Spinal cord (tissue), 10 donors: Measurements from ENCODE around the gene NAT14. TPM values are rescaled to one million over a fixed set of nuclear protein-coding genes. Genes with fewer than 3 reads are reported as not detected.

ENCODE experiments used
- DNase-seq, 6 donors: peaks; one replicate each; pipeline versions ENCODE4 v3.0.0 to v3.0.0-alpha.2; 2013 to 2015; ENCODE audit warnings: low spot score in 6 of 6, low read depth in 4 of 6
- H3K27ac ChIP-seq: one replicate; pipeline ENCODE4 v1.5.1; 2013; ENCODE audit warnings: low read depth, low read length, control low read depth
- H3K27me3 ChIP-seq: one replicate; pipeline ENCODE4 v1.6.1; 2013; ENCODE audit warnings: low read length; ENCODE audit not compliant: control insufficient read depth, insufficient read depth
- H3K36me3 ChIP-seq: one replicate; pipeline ENCODE4 v1.6.1; 2013; ENCODE audit warnings: low read length; ENCODE audit not compliant: control insufficient read depth, insufficient read depth
- H3K4me1 ChIP-seq: one replicate; pipeline ENCODE4 v1.6.1; 2013; ENCODE audit warnings: low read length; ENCODE audit not compliant: control insufficient read depth, insufficient read depth
- H3K4me3 ChIP-seq: one replicate; pipeline ENCODE4 v1.5.1; 2013; ENCODE audit warnings: low read depth, low read length, control low read depth
- H3K9me3 ChIP-seq: one replicate; pipeline ENCODE4 v1.6.1; 2013; ENCODE audit warnings: low read length; ENCODE audit not compliant: control insufficient read depth, insufficient read depth
- WGBS: methylation state at CpG from one replicate; pipeline ENCODE4 v1.1.5; 2013; ENCODE audit warnings: missing lambda C conversion rate; ENCODE audit not compliant: insufficient coverage; 5-methylcytosine and 5-hydroxymethylcytosine counted together
- polyA plus RNA-seq, 2 donors: library from polyadenylated mRNA; unstranded; fragments of 120-200 nt; gene quantifications; one replicate each; pipeline ENCODE4 v1.2.1, GENCODE V29; 2013; ENCODE audit not compliant: insufficient read length in 2 of 2
- total RNA-seq, 2 donors: library from RNA; depleted of rRNA in 1 of 2; stranded (reverse); fragments of 120-200 nt in 1 of 2; fragments of >200 nt in 1 of 2; gene quantifications; one replicate each; pipeline versions ENCODE4 v1.2.3 to v1.2.4, GENCODE V29; 2013 to 2014
- donor health status: healthy.

NAT14 gene
- total and polyA plus RNA-seq, 4 donors, result 16.2 to 94.0 (median 69.4) TPM

DNA sequence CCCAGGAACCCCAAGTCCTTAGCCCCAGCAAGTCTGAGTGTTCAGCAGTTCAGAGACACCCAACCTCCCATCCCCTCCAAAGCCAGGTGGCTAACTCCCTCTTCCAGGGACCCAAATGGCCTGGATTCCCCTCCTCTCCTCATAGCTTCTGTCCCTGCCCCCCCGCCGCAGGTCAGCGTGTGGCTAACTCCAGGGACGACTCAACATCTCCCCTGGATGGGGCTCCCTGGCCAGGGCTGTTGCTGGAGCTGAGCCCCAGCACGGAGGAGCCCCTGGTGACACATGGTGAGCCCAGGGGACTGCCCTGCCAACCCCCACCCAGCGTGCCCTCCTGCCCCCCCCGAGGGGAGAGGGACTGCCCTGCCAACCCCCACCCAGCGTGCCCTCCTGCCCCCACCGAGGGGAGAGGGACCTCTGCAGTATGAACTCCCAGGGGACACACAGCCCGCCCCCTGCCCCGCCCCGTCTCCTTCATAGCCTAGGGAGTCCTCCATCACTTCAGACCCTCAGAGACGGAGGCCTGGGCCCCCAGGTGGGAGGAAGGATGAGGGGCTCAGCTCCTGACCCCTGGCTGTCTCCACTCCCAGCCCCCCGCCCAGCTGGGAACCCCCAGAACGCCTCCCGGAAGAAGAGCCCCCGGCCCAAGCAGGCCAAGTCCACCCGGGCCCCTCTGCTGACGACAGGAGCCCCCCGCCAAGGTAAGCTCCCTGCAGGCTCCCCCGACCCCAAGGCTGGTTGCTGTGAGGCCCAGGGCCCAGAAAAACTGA, 4.9 kb downstream of the NAT14 start:
- no peak for DNase-seq
- Histone ChIP-seq H3K27me3 (peaks cover 6% of the 10 kb centered on the region), H3K36me3 (peaks cover 30% of the 10 kb centered on the region), H3K27ac (no peak overlapping the region), H3K4me3 (no peak overlapping the region), H3K4me1 (peaks cover 54% of the 10 kb centered on the region), H3K9me3 (no peaks in the 10 kb centered on the region)
- WGBS, result 61% methylated on average over 13 of the region's 21 CpGs

DNA sequence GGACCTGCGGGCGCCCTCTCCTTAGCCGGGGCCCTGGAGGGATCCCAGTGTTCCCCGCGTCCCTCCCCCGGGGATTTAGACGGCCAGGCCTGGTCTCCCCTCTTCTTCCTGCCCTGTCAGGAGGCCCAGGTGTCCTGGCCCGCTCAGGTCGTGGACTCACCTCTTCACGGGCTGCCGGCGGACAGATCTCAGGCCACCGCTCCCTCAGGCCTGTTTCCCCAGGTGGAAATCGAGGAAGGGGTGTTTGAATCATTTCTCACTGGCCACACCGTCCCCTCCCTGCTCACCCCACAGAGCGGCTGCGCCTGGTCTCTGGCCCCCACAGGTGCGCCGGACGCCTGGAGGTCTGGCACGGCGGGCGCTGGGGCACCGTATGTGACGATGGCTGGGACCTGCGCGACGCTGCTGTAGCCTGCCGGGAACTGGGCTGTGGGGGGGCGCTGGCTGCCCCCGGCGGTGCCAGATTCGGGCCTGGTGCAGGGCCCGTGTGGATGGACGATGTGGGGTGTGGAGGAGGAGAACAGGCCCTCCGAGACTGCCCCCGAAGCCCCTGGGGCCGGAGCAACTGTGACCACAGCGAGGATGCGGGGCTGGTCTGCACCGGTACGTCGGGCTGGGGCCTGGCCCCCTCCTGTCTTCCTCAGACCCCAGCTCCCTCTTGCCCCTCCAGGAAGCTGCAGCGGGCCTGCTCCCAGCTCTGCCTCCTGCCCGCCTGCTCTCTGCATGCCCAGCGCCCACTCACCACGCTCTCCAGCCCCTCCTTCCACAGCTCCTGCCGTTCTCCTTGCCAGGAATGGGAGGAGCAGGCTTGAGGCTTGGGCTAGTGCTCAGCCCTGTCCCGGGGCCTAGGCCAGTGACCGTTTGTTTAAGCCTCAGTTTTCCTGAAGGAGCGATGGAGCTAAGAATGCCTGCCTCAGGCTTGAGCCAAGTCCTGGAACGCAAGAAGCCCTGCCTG, 5.8 kb downstream of the NAT14 start:
- no peak for DNase-seq
- H3K27ac ChIP-seq, result no peak overlapping the region
- peaks cover 28% of the 10 kb centered on the region for H3K36me3 ChIP-seq
- H3K4me3 ChIP-seq, result no peak overlapping the region
- peaks cover 6% of the 10 kb centered on the region for H3K27me3 ChIP-seq
- peaks cover 48% of the 10 kb centered on the region for H3K4me1 ChIP-seq
- H3K9me3 ChIP-seq, result no peaks in the 10 kb centered on the region
- WGBS, result 67% methylated on average over 45 of the region's 52 CpGs

DNA sequence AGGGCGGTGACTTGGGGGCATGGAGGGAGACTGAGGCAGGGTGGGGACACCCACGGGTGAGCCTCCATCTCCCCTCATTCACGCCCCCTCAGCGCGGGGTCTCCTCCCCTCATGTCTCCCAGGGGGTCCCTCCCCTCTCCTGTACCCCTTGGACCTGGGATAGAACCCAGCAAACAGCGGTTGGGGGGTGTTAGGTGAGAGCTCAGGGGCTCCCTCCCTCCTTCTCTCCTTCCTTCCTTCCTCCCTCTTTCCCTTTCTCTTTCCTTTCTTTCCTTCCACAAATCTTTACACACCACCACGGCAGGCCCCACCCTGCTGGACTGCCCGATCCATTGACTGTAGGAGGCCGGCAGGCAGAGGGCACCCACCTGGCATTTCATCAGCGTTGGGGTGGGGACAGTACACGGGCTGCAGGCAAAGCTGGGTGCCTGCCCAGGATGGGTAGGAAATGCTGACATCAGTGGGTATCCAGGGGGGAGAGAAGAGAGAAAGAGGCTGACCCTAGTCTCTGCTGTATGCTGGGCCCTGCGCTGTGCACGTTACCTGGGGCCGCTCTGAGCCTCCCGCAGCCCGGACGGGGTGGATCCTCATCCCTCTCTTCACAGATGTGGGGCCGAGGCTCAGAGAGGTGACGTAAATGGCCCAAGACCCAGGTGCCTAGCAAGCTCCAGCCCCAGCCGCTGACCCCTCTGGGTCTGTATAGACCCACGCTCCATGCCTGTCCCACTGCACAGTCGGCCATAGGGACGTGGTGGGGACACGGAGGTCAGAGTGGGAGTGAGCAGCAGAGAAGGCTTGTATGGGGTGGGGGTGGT, 6.8 kb downstream of the NAT14 start:
- H3K27me3 ChIP-seq, result peaks cover 6% of the 10 kb centered on the region
- peaks cover 18% of the 10 kb centered on the region for H3K36me3 ChIP-seq
- peaks cover 40% of the 10 kb centered on the region for H3K4me1 ChIP-seq
- H3K4me3 ChIP-seq, result no peak overlapping the region
- H3K9me3 ChIP-seq, result no peaks in the 10 kb centered on the region
- H3K27ac ChIP-seq, result no peak overlapping the region
- no peak for DNase-seq
- 75% methylated on average over 21 of the region's 24 CpGs for WGBS

DNA sequence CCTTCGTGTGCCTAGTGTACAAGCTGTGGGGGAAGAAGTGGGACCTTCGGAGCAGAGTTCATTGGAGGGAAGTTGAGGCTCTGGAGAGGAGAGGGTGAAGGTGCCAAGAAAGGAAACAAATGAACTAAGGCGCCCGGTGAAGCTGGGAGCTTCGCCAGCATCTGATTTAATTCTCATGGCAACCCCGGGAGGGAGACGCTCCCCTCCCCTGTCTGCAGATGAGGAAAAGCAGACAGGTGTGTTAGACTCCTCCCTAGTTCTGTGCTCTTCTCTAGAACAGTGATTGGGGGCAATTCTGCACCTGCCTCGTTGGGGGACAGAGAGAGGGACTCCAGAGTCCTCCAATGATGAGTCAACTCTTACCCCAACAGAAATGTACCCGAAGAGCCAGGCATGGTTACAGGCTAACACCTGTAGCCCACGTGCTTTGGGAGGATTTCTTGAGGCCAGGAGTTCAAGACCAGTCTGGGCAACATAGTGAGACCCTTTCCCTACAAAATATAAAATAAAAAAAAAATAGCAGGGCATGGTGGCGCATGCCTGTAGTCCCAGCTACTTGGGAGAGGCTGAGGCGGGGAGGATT, 7.5 kb downstream of the NAT14 start:
- 39% methylated on average over 7 of the region's 12 CpGs for WGBS
- DNase-seq, result peak in 1 of 6 donors; percentile 5

DNA sequence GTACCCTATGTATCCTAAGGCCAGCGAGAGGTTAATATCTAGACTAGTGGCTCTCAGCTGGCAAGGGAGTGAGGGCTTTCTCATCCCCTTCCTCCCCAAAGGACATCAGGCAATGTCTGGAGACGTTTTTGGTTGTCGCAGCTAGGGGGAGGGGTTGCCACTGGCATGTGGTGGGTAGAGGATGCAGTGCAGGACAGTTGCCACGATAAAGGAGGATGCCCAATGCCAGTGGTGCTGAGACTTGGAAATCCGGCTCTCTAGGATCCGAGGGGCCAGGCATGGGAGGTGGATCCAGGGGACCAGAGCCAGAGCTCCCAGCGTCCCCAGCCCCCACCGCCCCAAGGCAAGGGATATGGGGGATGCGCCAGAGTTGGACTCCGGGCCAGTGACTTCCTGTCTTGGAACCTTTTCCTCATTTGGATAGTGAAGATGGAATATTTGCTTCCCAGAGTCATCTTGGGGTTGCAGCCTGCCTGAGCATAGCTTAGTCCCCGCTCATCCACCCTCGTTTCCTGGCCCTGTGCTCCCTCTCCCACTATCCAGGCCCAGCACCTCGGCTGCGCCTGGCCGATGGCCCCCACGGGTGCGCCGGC, 8.2 kb downstream of the NAT14 start:
- Histone ChIP-seq H3K27me3 (peaks cover 6% of the 10 kb centered on the region), H3K9me3 (no peaks in the 10 kb centered on the region), H3K36me3 (peaks cover 12% of the 10 kb centered on the region), H3K27ac (no peak overlapping the region), H3K4me3 (no peak overlapping the region), H3K4me1 (peaks cover 26% of the 10 kb centered on the region)
- DNase-seq, result no peak
- WGBS, result 67% methylated on average over 17 of the region's 18 CpGs

More for the DNA sequence above, 7.5 kb downstream of the NAT14 start:
- Histone ChIP-seq H3K9me3 (no peaks in the 10 kb centered on the region), H3K4me1 (peaks cover 33% of the 10 kb centered on the region), H3K27ac (no peak overlapping the region), H3K27me3 (peaks cover 6% of the 10 kb centered on the region), H3K36me3 (peaks cover 12% of the 10 kb centered on the region), H3K4me3 (no peak overlapping the region)

DNA sequence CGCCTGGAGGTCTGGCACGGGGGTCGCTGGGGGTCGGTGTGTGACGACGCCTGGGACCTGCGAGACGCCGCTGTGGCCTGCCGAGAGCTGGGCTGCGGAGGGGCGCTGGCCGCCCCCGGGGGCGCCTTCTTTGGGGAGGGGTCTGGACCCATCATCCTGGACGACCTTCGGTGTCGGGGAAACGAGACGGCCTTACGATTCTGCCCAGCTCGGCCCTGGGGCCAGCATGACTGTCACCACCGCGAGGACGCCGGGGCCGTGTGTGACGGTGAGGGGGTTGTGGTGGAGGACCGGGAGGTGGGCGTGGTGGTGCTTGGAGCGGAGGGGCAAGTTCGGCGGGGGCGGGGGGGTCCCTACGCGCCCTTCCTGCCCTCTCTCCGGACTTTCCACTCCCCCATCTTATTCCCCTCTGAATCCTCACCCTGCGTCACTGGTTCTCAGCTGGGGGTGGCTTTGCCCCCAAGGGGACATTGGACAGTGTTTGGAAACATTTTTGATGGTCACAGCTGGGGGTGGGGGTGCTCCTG, 8.7 kb downstream of the NAT14 start:
- Histone ChIP-seq H3K36me3 (peaks cover 12% of the 10 kb centered on the region), H3K27ac (no peak overlapping the region), H3K9me3 (no peaks in the 10 kb centered on the region), H3K4me1 (peaks cover 22% of the 10 kb centered on the region), H3K27me3 (peaks cover 6% of the 10 kb centered on the region), H3K4me3 (no peak overlapping the region)
- 69% methylated on average over 5 of the region's 38 CpGs for WGBS
- DNase-seq, result no peak

DNA sequence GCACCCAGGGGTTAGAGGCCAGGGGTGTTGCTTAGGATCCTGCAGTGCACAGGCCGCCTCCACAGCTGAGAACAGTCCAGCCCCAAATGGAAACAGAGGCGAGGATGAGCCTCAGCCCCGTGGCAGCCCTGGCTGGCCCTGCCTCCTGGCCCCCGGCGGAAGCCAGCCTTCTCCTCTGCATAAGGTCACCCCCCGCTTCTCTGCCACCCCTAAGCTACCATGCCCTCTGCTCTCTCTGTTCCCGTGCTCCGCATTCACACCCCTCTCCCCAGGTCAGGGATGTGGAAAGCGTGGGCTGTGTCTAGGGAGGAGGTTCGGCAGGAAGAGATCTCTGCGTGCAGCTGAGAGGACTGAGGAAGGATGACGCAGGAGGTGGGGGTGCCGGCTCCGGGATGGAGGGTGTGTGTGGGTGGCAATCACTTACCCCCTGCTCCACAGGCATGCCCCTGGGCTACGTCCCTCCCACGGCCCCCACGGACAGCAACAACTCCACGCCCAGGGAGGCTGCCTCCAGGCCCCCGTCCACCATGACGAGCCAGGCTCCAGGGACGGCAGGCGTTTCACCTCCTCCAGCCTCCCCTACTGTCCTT, 9.3 kb downstream of the NAT14 start:
- Histone ChIP-seq H3K36me3 (peaks cover 12% of the 10 kb centered on the region), H3K4me3 (peak overlapping the region; percentile 21), H3K27me3 (peaks cover 6% of the 10 kb centered on the region), H3K27ac (peak overlapping the region; percentile 25), H3K9me3 (no peaks in the 10 kb centered on the region), H3K4me1 (peaks cover 17% of the 10 kb centered on the region)
- WGBS, result 52% methylated on average over 15 of the region's 22 CpGs
- no peak for DNase-seq

DNA sequence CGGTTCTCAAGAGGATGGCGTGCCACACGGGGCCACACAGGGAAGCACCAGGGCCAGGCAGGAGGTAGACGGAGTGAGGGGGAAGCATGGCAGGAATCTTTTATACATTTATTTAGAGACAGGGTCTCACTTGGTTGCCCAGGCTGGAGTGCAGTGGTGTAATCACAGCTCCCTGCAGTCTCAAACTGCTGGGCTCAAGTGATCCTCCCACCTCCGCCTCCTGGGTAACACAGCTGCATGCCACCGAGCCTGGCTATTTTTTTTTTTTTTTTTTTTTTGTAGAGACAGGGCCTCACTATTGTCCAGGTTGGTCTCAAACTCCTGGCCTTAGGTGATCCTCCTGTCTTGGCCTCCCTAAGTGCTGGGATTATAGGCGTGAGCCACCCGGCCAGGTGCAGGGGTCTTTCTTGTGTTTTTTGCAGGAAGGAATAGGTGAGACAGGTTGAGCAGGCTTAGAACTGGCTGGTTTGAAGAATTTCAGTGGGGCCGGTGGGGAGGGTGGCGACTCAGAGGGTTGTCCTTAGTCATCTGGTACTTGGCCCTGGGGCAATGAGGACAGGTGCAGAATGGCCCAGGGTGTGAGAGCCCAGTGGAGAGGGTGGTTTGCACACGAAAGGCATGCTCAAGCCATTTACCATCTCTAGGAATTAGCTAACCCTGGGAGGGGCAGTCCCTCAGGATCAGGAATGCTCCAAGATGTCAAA, 10.8 kb downstream of the NAT14 start:
- H3K4me3 ChIP-seq, result no peak overlapping the region
- peaks cover 13% of the 10 kb centered on the region for H3K36me3 ChIP-seq
- H3K27ac ChIP-seq, result no peak overlapping the region
- H3K27me3 ChIP-seq, result peaks cover 6% of the 10 kb centered on the region
- H3K4me1 ChIP-seq, result peaks cover 17% of the 10 kb centered on the region
- WGBS, result 80% methylated on average over 9 of the region's 11 CpGs
- no peak for DNase-seq
- no peaks in the 10 kb centered on the region for H3K9me3 ChIP-seq
